Muscle of leg (tissue), 11 donors: Measurements from ENCODE around the gene KRT82. TPM values are rescaled to one million over a fixed set of nuclear protein-coding genes. Genes with fewer than 3 reads are reported as not detected.

Experiments used
- DNase-seq: peaks from one replicate; pipeline ENCODE4 v3.0.0; 2013
- H3K27ac ChIP-seq: one replicate; pipeline ENCODE4 v1.5.1; 2013; ENCODE audit warnings: mild to moderate bottlenecking, low read length, control low read depth
- H3K27me3 ChIP-seq: one replicate; pipeline ENCODE4 v1.6.1; 2013; ENCODE audit warnings: low read length; ENCODE audit not compliant: control insufficient read depth, insufficient read depth
- H3K36me3 ChIP-seq: one replicate; pipeline ENCODE4 v1.6.1; 2013; ENCODE audit warnings: low read length; ENCODE audit not compliant: control insufficient read depth, insufficient read depth
- H3K4me1 ChIP-seq: one replicate; pipeline ENCODE4 v1.6.1; 2013; ENCODE audit warnings: low read length; ENCODE audit not compliant: control insufficient read depth, insufficient read depth
- H3K4me3 ChIP-seq: one replicate; pipeline ENCODE4 v1.5.1; 2013; ENCODE audit warnings: low read length, control low read depth
- H3K9me3 ChIP-seq: replicated peaks from 2 replicates; pipeline ENCODE4 v1.6.1; 2013; ENCODE audit warnings: low read depth, low read length; ENCODE audit not compliant: control insufficient read depth
- WGBS: methylation state at CpG from one replicate; pipeline ENCODE4 v1.1.5; 2013; ENCODE audit warnings: missing lambda C conversion rate; ENCODE audit not compliant: insufficient coverage; 5-methylcytosine and 5-hydroxymethylcytosine counted together
- polyA plus RNA-seq, 8 donors: library from polyadenylated mRNA; unstranded; fragments of 120-200 nt; gene quantifications; one replicate each; pipeline versions ENCODE4 v1.2.1 to v1.2.3, GENCODE V29; 2013; ENCODE audit warnings: inconsistent platforms in 1 of 8, low replicate concordance in 1 of 8; ENCODE audit not compliant: insufficient read length in 8 of 8, insufficient read depth in 1 of 8
- total RNA-seq: library from RNA; stranded (reverse); fragments of 120-200 nt; gene quantifications from one replicate; pipeline ENCODE4 v1.2.4, GENCODE V29; 2013

Gene KRT82
- total and polyA plus RNA-seq, 9 donors, result not detected

DNA sequence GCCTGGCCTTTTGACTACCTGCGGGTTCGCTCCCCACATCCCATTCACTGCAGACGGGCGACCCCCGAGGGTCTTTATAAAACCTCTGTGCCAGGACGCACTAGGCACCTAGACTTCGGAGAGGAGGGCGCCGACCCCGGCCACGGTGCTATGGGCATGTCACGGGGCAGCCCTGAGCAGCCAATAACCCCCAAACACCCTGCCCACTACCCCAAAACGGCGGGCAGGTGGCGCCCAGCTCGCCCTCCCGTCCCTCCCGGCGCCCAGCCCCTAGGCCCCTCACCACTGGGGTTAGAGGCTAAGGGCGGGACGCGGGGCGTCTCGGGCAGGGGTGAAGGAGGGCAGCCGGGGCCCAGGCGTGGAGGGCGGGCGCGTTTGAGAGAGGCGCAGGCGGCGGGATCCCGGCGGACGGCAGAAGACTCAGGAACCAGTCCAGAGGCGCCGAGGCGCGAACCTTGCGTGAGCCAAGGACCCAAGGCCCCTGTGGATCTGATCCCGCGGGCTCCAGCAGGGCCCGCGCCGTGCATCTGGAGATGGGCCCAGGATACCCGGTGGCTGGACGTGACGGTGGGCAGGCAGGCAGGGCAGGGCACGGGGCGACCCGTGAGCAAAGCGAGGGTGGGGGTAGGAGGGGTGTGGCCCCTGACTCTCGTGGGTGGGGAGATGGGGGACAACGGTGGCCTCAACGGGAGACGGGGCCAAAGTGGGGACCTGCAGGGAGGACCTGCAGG is 49.9 kb downstream of the KRT82 start:
- peaks cover 11% of the 10 kb centered on the region for H3K27me3 ChIP-seq
- H3K4me1 ChIP-seq, result peaks cover 50% of the 10 kb centered on the region
- no peak for DNase-seq
- 89% methylated on average over 47 of the region's 56 CpGs for WGBS
- H3K36me3 ChIP-seq, result no peaks in the 10 kb centered on the region
- no peaks in the 10 kb centered on the region for H3K9me3 ChIP-seq
- H3K4me3 ChIP-seq, result no peak overlapping the region
- H3K27ac ChIP-seq, result no peak overlapping the region

DNA sequence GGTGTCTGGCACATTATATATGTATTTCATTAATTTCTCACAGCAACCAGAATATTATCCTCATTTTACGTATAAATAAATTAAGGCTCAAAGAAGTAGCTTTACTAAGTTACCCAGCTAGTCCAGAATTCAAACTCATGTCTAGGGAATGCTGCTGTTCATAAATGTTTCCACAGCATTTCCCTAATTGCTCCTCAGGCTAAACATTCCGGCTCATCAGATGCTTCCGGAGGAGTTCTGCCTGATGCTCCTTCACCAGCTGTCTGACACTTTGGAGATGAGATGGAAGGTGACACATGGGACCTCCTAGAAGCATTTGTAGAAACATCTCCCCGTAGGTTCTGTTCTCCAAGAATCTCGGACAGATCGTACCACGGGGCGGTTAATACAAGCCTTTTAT is 51.0 kb downstream of the KRT82 start:
- H3K4me3 ChIP-seq, result no peak overlapping the region
- H3K4me1 ChIP-seq, result peaks cover 44% of the 10 kb centered on the region
- DNase-seq, result no peak
- H3K36me3 ChIP-seq, result no peaks in the 10 kb centered on the region
- WGBS, result 93% methylated on average over 5 of the region's 8 CpGs
- H3K27me3 ChIP-seq, result peaks cover 11% of the 10 kb centered on the region
- H3K27ac ChIP-seq, result no peak overlapping the region
- no peaks in the 10 kb centered on the region for H3K9me3 ChIP-seq

DNA sequence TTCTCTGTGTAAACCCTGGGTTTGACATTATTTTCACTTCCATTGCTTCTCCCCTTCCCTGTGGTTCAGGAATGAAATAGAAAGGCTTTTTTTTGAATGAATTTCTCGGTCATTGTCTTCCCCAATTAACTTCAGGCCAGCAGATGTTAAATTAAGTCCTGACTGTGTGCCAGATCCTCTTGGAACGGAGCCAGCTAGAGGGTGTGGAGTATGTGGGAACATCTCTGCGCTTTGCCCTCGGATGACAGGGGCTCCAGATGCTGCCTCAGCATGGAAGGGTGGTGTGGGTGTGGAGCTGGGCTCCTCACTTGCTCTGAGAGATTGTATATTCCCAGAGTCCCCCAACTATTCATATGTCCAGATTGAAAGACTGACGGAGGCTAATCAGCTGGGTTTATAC is 51.9 kb downstream of the KRT82 start:
- Histone ChIP-seq H3K4me1 (peaks cover 37% of the 10 kb centered on the region), H3K4me3 (no peak overlapping the region), H3K27ac (no peak overlapping the region), H3K9me3 (no peaks in the 10 kb centered on the region), H3K36me3 (no peaks in the 10 kb centered on the region), H3K27me3 (peaks cover 14% of the 10 kb centered on the region)
- DNase-seq, result peak; percentile 50
- WGBS, result 20% methylated on average over 1 of the region's 5 CpGs

DNA sequence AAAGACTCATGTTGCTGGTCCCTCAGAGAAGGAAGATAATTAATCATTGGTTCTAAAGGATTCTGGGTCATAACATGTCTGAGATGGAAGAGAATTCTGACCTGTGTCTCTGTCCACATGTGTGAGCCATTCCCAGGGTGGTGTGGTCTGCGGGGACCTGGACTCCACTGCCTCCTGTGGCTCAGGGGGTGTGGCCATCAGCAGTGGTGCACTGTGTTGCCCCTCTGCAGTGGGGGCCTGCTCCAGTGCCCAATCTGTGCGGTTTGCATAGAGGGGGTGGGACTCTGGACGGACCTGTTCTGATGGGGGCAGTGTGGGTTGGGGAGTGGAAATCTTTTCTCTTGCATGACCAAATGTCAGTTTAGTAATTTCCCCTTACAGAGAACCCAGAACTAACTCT is 52.4 kb downstream of the KRT82 start:
- no peaks in the 10 kb centered on the region for H3K36me3 ChIP-seq
- no peaks in the 10 kb centered on the region for H3K9me3 ChIP-seq
- WGBS, result no CpG with 5 or more reads among the region's 3 CpGs
- DNase-seq, result no peak
- no peak overlapping the region for H3K27ac ChIP-seq
- H3K4me3 ChIP-seq, result no peak overlapping the region
- peaks cover 33% of the 10 kb centered on the region for H3K4me1 ChIP-seq
- peaks cover 14% of the 10 kb centered on the region for H3K27me3 ChIP-seq

DNA sequence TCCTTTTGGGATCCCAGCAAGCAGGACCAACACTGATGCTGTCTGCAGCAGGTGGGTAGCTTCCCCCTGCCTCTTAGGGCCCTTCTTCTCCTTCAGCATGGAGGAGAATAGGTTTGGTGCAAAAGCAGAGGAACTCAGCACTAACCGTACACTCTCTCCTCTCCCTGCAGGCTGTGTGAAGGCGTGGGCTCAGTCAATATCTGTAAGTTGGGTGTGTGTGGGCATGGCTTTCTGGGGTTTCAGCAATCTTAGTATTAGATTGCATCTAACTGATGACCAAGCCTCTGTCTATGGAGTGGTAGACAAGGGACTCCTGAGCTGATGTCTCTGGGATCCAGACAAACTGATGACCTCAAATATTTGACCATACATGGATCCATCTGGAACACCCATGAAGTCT is 53.2 kb downstream of the KRT82 start:
- no peak for DNase-seq
- Histone ChIP-seq H3K9me3 (no peaks in the 10 kb centered on the region), H3K4me3 (no peak overlapping the region), H3K27ac (no peak overlapping the region), H3K36me3 (no peaks in the 10 kb centered on the region), H3K27me3 (peaks cover 15% of the 10 kb centered on the region), H3K4me1 (peaks cover 38% of the 10 kb centered on the region)
- no CpG with 5 or more reads among the region's 2 CpGs for WGBS

DNA sequence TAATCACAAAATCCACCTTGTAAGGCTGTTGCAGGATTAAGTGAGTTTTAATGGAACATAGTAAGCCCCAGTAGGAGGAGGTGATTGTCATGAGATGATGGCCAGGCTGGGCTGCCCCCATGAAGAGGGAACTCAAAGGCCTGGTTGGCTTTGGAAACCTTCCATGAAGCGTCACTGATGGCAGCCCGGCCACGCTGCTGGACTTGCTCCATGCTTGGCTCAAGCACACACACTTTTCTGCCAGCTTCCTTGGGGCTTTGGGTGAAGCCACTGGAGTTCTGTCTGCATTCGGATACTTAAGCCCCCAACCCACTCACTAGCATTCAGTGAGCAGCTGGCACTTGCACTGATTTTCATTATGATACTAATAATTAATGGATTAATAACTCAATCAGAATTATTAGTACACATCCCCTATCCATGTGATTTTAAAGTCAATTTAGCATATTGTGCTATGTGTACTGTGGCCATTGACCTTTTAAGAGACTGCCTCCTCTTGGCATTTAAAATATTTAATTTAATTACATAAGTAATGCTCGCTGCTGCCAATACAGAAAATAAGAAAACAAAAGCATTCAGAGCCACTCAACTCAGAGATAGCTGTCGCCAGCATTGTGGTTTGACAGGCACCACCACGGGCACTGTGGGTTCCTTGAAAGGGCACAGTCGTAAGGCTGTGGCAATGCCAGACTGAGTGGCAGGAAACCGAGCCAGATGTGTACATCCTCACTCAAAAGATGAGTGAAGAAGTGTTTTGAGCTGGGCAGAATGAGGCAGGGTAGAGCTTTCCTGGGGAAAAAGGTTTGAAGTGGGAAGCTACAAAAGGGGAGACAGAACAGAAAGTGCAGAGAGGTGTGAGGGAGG is 54.7 kb downstream of the KRT82 start:
- Histone ChIP-seq H3K27me3 (peaks cover 14% of the 10 kb centered on the region), H3K9me3 (no peaks in the 10 kb centered on the region), H3K27ac (no peak overlapping the region), H3K4me1 (peaks cover 51% of the 10 kb centered on the region), H3K4me3 (no peak overlapping the region), H3K36me3 (no peaks in the 10 kb centered on the region)
- DNase-seq, result peak; percentile 54
- 58% methylated on average over 6 of the region's 9 CpGs for WGBS

DNA sequence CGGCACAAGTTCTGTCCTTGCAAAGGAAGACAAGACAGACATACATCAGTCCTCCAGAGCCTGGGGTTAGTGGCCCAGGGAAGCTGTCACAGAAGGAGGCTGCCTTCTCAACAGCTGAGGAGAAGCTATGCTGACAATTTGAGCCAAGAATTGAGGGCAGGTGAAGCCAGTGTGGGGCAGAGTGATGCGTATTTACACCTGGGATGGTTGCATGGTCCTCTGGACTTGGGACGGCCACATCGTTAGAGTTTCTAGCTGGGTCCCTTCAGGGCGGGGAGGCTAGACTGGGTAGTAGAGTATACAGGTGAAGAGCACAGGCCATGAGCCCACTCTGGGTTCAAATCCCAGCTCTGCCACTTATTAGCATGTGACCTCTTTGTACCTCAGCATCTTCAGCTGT is 55.3 kb downstream of the KRT82 start:
- no peaks in the 10 kb centered on the region for H3K9me3 ChIP-seq
- peaks cover 14% of the 10 kb centered on the region for H3K27me3 ChIP-seq
- no peak for DNase-seq
- WGBS, result 95% methylated on average over 4 of the region's 5 CpGs
- H3K36me3 ChIP-seq, result no peaks in the 10 kb centered on the region
- peaks cover 51% of the 10 kb centered on the region for H3K4me1 ChIP-seq
- no peak overlapping the region for H3K4me3 ChIP-seq
- no peak overlapping the region for H3K27ac ChIP-seq

DNA sequence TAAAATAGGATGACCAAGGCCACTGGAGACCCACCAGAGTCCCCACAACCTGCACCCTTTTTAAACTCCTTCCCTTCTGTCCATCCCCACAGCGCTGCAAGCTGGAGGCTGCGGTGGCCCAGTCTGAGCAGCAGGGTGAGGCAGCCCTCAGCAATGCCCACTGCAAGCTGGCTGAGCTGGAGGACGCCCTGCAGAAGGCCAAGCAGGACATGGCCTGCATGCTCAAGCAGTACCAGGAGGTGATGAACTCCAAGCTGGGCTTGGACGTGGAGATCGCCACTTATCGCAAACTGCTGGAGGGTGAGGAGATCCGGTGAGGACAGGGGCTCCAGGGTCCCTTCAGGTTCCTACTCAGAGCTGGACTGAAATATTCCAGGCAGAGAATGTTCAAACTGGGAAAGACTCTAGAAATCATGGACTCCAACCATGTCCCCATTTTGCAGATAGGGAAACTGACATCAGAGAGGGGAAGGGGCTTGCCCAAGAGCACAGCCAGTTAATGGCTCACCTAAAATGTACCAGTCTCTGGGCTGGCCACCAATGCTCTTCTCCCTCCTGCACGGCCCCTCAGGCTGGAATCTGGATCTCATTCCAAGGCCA is 56.0 kb downstream of the KRT82 start:
- H3K4me3 ChIP-seq, result no peak overlapping the region
- DNase-seq, result no peak
- no peak overlapping the region for H3K27ac ChIP-seq
- WGBS, result 91% methylated on average over 7 of the region's 8 CpGs
- H3K27me3 ChIP-seq, result peaks cover 14% of the 10 kb centered on the region
- H3K4me1 ChIP-seq, result peaks cover 47% of the 10 kb centered on the region
- no peaks in the 10 kb centered on the region for H3K9me3 ChIP-seq
- H3K36me3 ChIP-seq, result no peaks in the 10 kb centered on the region

DNA sequence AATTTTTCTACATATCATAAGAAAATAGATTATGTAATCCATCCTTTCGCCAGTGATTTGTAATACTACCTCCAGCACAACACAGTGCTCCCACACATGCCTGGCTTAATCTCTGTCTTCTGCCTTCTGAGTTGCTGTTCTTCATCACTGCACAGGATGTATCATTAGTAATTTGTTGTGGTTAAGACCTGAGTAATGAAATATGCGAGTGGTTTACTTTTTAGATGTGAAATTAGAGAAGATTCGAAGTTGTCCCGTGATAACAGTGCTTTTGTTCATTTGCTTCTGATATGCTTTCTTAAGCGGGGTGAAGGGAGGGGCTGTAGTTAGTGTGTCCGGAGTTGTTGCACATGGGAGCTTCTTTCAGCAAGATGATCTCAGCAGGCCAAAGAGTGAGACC is 56.9 kb downstream of the KRT82 start:
- no peak for DNase-seq
- WGBS, result 87% methylated on average over 4 of the region's 6 CpGs
- no peak overlapping the region for H3K27ac ChIP-seq
- H3K4me1 ChIP-seq, result peaks cover 39% of the 10 kb centered on the region
- no peak overlapping the region for H3K4me3 ChIP-seq
- peaks cover 15% of the 10 kb centered on the region for H3K27me3 ChIP-seq
- H3K36me3 ChIP-seq, result no peaks in the 10 kb centered on the region
- no peaks in the 10 kb centered on the region for H3K9me3 ChIP-seq
